ENCODE measurements around the gene AURKB. TPM values are rescaled to one million over a fixed set of nuclear protein-coding genes. Genes with fewer than 3 reads are reported as not detected.

The AURKB gene
- total RNA-seq, 2 experiments from 2014 or later, result 170 to 174 TPM

DNA sequence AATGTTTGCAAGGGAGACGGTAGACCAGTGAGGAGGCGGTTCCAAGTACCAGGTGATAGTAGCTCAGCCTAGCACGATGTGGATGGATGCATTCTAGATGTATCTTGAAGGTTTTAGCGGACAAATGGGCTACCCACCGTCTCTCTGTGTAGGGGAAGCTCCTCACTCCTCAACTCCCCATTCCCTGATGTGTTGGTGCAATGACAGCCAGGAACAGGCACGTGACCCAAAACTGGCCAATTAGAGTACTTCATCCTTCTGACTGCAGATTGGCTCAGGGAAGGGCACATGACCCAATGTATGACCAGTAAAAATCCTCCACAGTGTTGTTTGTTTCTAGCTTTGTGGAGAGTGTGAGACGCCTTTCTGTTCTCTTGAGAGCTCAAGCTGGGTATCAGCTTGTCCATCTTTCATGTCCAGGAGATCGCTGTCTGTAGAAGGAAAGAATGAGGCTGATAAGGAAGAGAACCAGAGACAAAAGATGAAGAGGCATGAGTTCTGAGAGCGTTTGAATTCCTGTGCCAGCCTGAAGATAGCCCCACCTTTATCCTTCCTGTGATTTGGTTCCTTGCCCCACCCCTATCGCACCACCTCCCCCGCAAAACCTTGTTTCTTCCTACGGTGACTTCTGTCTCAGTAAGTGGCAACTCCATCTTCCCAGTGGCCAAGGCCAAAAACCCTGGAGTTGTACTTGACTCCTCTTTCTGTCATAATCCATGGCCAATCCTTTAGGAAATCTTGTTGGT, 18.1 kb downstream of the AURKB start:
- H3K27me3 Mint-ChIP-seq, result no peaks in the 10 kb centered on the region
- H3K4me3 Mint-ChIP-seq, result no peak overlapping the region
- H3K4me1 Mint-ChIP-seq (ENCODE audit: low read depth), result peaks cover 18% of the 10 kb centered on the region
- H3K9me3 Mint-ChIP-seq, result no peaks in the 10 kb centered on the region
- no peaks in the 10 kb centered on the region for H3K36me3 Mint-ChIP-seq (ENCODE audit: low read depth)
- DNase-seq (peak; percentile 77), ATAC-seq (peak; percentile 36)
- intact Hi-C loops (cut with micrococcal nuclease), result no loop called here
- no peak overlapping the region for H3K27ac Mint-ChIP-seq
- TF ChIP-seq, protein P1, sequence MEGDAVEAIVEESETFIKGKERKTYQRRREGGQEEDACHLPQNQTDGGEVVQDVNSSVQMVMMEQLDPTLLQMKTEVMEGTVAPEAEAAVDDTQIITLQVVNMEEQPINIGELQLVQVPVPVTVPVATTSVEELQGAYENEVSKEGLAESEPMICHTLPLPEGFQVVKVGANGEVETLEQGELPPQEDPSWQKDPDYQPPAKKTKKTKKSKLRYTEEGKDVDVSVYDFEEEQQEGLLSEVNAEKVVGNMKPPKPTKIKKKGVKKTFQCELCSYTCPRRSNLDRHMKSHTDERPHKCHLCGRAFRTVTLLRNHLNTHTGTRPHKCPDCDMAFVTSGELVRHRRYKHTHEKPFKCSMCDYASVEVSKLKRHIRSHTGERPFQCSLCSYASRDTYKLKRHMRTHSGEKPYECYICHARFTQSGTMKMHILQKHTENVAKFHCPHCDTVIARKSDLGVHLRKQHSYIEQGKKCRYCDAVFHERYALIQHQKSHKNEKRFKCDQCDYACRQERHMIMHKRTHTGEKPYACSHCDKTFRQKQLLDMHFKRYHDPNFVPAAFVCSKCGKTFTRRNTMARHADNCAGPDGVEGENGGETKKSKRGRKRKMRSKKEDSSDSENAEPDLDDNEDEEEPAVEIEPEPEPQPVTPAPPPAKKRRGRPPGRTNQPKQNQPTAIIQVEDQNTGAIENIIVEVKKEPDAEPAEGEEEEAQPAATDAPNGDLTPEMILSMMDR (IDR thresholded peaks at IDR 0.05), result no peak
- ChIA-PET CTCF (interaction anchor here (0.6 to 4.6 kb wide), 6 partner anchors 8 to 109 kb away, joined by 3 to 28 read pairs (median 4); no protein-coding TSS in a partner anchor), POLR2A (interaction anchor here (1.3 to 12.1 kb wide), 6 partner anchors 14 to 56 kb away, joined by 5 to 273 read pairs (median 75); partner anchors contain the start of genes AURKB, CTC1 and TMEM107)

DNA sequence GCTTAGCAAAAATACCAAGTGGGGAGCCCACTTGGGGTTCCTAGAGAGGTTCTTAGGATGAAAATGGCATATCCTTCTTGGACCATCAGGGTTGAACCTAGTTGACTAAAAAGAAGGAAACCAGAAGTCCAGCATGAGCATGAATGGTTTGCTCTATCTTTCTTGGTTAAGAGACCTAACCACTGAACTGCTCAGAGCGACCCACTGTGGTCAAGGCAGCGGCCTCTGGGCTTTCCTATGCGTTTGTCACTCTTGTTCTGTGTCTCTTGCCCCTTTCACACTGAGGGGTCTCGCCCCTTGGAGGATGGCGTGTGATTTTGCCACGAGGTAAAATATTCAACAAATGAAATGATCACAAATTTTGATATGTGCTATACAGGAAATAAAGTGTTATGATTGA, 19.9 kb downstream of the AURKB start:
- intact Hi-C loops (cut with micrococcal nuclease), result loop anchor here (1.0 kb wide), 1 partner anchor 9 kb away; no protein-coding TSS in a partner anchor
- no peak for ATAC-seq
- Mint-ChIP-seq H3K27me3 (no peaks in the 10 kb centered on the region), H3K9me3 (no peaks in the 10 kb centered on the region), H3K4me1 (ENCODE audit: low read depth) (peaks cover 10% of the 10 kb centered on the region), H3K36me3 (ENCODE audit: low read depth) (no peaks in the 10 kb centered on the region), H3K4me3 (no peak overlapping the region), H3K27ac (peak overlapping the region; percentile 90)
- ChIA-PET CTCF (interaction anchor here (0.8 to 6.6 kb wide), 8 partner anchors 9 to 97 kb away, joined by 3 to 31 read pairs (median 8); partner anchors contain the start of genes ALOXE3, CTC1 and PFAS), POLR2A (interaction anchor here (1.4 to 12.1 kb wide), 6 partner anchors 15 to 68 kb away, joined by 3 to 273 read pairs (median 78); partner anchors contain the start of genes AURKB, TMEM107 and VAMP2)
- no peak for DNase-seq
- TF ChIP-seq, protein P1 (IDR thresholded peaks at IDR 0.05), result no peak

DNA sequence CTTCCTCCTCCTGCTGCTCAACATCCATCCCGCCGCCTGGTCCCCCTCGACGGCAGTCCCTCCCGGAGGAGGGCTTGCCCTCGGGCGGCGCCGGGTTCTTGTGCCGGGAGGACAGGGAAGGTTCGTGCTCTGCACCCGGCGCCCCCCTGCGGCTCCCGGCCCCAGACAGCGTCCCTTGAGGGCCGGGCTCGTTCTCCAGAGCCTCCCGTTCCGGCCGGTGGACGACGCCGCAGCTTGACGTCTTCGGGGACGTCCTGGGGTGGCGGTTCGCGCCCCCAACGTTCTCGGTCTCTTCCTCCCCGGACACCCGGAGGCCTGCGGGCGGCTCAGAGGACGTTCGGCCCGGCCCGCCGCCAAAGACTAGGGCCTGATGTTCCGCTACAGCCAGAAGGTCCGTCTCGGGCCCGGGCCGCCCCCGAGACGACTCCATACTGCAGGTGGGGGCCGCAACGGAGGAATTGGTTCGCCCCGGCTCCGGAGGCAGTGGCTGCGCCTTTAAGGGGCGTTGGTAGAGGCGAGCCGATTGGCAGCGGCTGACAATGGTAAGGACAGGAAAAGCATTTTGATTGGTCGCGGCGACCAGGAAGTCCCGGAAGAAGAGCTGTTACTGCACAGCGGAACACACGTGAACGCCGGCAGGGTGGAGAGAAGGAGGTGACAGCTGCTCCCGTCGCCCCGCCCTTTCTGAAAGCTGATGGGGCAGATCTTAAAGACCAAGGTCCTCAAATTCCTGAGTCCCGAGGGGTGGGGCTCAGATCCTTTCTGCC, 20.5 kb downstream of the AURKB start, which contains the start of gene BORCS6:
BORCS6 (minus strand) TSS at position 470 of the 767 bp plus-strand sequence; CDS start at position 430, 40 bp downstream.
- TF ChIP-seq, protein P1 (IDR thresholded peaks at IDR 0.05), result no peak
- CTCF ChIA-PET, result interaction anchor here (0.8 to 6.6 kb wide), 9 partner anchors 10 to 111 kb away, joined by 3 to 50 read pairs (median 11); partner anchors contain the start of genes ALOXE3, CTC1 and PFAS
- Mint-ChIP-seq H3K36me3 (ENCODE audit: low read depth) (no peaks in the 10 kb centered on the region), H3K27me3 (no peaks in the 10 kb centered on the region), H3K9me3 (no peaks in the 10 kb centered on the region), H3K4me3 (no peak within 1 kb of the TSS), H3K4me1 (ENCODE audit: low read depth) (peaks cover 10% of the 10 kb centered on the region), H3K27ac (peak within 1 kb of the TSS; percentile 90)
- peak; percentile 98 for DNase-seq
- peak; percentile 67 for ATAC-seq
- POLR2A ChIA-PET, result interaction anchor here (0.5 to 12.1 kb wide), 12 partner anchors 15 to 111 kb away, joined by 3 to 273 read pairs (median 6); partner anchors contain the start of genes AURKB, CTC1, TMEM107 and VAMP2
- intact Hi-C loops (cut with micrococcal nuclease), result loop anchor here (1.0 kb wide), 1 partner anchor 9 kb away; no protein-coding TSS in a partner anchor

DNA sequence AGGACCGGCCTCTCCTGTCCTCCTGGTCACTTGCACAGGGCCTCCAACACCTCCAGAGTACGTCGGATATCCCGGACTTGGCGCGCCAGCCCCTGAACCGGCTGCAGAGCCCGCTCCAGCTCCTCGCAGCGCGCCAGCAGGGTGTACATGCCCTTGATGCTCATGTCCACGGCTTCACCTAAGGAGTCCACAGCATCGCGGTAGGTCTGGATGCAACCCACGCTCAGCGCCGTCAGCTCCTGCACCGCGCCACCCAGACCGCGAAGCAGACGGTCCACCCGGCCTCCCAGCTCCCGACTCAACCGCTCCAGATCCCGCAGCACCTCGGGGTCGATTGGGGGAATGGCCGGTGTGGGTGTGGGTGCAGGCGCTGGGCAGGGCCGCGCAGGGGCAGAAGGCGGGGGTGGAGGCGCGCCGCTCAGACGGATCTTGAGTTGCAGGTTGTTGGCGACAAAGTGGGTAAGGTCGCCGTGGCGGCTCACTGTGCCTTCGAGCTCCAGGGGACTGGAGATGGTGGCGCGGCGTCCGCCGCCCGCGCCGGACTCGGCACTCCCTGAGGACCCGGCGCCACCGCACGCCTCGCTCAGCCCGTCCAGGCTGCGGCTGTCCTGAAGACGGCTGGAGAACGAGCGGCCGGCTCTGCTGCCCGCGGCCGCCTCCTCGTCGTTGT, 21.2 kb downstream of the AURKB start:
- DNase-seq, result peak; percentile 55
- POLR2A ChIA-PET, result interaction anchor here (0.5 to 12.1 kb wide), 17 partner anchors 15 to 112 kb away, joined by 3 to 273 read pairs (median 5); partner anchors contain the start of genes AURKB, CTC1, HES7 and SLC25A35

More for the DNA sequence above, 21.2 kb downstream of the AURKB start:
- H3K27ac Mint-ChIP-seq, result no peak overlapping the region
- H3K4me1 Mint-ChIP-seq (ENCODE audit: low read depth), result peaks cover 10% of the 10 kb centered on the region
- intact Hi-C loops (cut with micrococcal nuclease), result no loop called here
- ATAC-seq, result no peak
- H3K4me3 Mint-ChIP-seq, result no peak overlapping the region
- CTCF ChIA-PET, result interaction anchor here (1.3 to 6.6 kb wide), 6 partner anchors 11 to 112 kb away, joined by 3 to 50 read pairs (median 29); partner anchors contain the start of genes ALOXE3, CTC1 and PFAS
- H3K36me3 Mint-ChIP-seq (ENCODE audit: low read depth), result no peaks in the 10 kb centered on the region
- H3K9me3 Mint-ChIP-seq, result no peaks in the 10 kb centered on the region
- H3K27me3 Mint-ChIP-seq, result no peaks in the 10 kb centered on the region
- TF ChIP-seq, protein P1 (IDR thresholded peaks at IDR 0.05), result no peak
